DND-41 (cell line): Measurements from ENCODE around the gene PEX14.

Experiments used
- ATAC-seq: fragments of 200-7000 bp; cut with Tn5 transposase; 3 replicates; pipeline ENCODE4 v1.9.1; 2021; ENCODE audit warnings: low read depth; ENCODE audit not compliant: insufficient read depth
- DNase-seq: peaks from one replicate; pipeline ENCODE4 v3.0.0-alpha.2; 2020
- H2AFZ ChIP-seq: 2 replicates; pipeline ENCODE4 v1.6.0; 2012; ENCODE audit warnings: low read depth, low read length
- H3K27ac ChIP-seq: 2 replicates; pipeline ENCODE4 v1.5.1; 2012; ENCODE audit warnings: low read length, inconsistent platforms
- H3K27me3 ChIP-seq: fragments of 200-600 bp; sonication (generic); 2 replicates; pipeline ENCODE4 v1.6.0; 2012; ENCODE audit warnings: low read length, mild to moderate bottlenecking, inconsistent platforms; ENCODE audit not compliant: insufficient read depth, poor library complexity
- H3K36me3 ChIP-seq: 2 replicates; pipeline ENCODE4 v1.5.1; 2012; ENCODE audit warnings: low read length, inconsistent platforms; ENCODE audit not compliant: insufficient read depth
- H3K4me1 ChIP-seq: 2 replicates; pipeline ENCODE4 v1.5.1; 2012; ENCODE audit warnings: mild to moderate bottlenecking, low read length; ENCODE audit not compliant: insufficient read depth
- H3K4me2 ChIP-seq: 2 replicates; pipeline ENCODE4 v1.6.0; 2012; ENCODE audit warnings: mild to moderate bottlenecking, moderate library complexity, low read length, inconsistent platforms; ENCODE audit not compliant: insufficient read depth
- H3K4me3 ChIP-seq, 2 experiments: fragments of 200-600 bp in 1 of 2; shearing (Covaris generic) in 1 of 2; 2 replicates each; pipeline ENCODE4 v1.5.1; 2012 to 2016; ENCODE audit warnings: inconsistent platforms in 2 of 2, low read length in 2 of 2, mild to moderate bottlenecking in 2 of 2, low read depth in 1 of 2, moderate library complexity in 1 of 2
- H3K79me2 ChIP-seq: 2 replicates; pipeline ENCODE4 v1.6.0; 2012; ENCODE audit warnings: low read length, inconsistent platforms; ENCODE audit not compliant: insufficient read depth
- H3K9ac ChIP-seq: 2 replicates; pipeline ENCODE4 v1.6.0; 2012; ENCODE audit warnings: low read depth, mild to moderate bottlenecking, inconsistent platforms, low read length, moderate library complexity
- H3K9me3 ChIP-seq: 2 replicates; pipeline ENCODE4 v1.5.1; 2012; ENCODE audit warnings: low read length, moderate library complexity, mild to moderate bottlenecking, inconsistent platforms; ENCODE audit not compliant: insufficient read depth, severe bottlenecking
- H4K20me1 ChIP-seq: 2 replicates; pipeline ENCODE4 v1.6.0; 2012; ENCODE audit warnings: low read length; ENCODE audit not compliant: insufficient read depth
- EZH2 ChIP-seq: IDR thresholded peaks from 3 replicates; pipeline ENCODE4 v1.6.1; 2012; ENCODE audit warnings: borderline replicate concordance, low read depth, mild to moderate bottlenecking, moderate library complexity, low read length, inconsistent platforms; ENCODE audit not compliant: severe bottlenecking
- TF ChIP-seq, protein P1 (sequence below): IDR thresholded peaks from 2 replicates; pipeline ENCODE4 v1.5.1; 2012; ENCODE audit warnings: borderline replicate concordance, low read length, moderate library complexity, mild to moderate bottlenecking; ENCODE audit not compliant: poor library complexity, severe bottlenecking; ENCODE audit errors: extremely low read depth

The PEX14 gene

DNA sequence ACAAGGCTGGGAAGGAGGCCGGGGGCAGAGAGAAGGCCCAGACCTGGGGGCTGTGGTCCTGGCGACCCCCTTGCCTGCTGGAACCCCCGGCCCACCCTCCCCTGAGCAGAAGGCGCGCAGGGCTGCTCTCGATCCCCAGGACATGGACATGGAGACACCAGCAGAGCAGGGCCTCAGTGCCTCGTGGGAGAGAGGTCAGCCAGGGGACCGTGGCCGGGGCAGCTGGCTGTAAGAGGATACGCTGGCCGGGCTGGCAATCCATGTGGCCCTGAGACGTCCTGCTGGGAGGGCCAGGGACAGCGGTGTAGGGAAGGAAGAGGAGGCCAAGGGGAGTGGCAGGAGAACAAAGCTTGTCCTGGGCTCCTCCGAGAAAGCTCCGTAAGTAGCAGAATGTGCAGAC lies 189.5 kb downstream of the PEX14 start:
- ATAC-seq = no peak
- peaks cover 3% of the 10 kb centered on the region for H3K36me3 ChIP-seq
- no peak overlapping the region for H3K4me3 ChIP-seq
- H3K79me2 ChIP-seq = no peaks in the 10 kb centered on the region
- H3K9ac ChIP-seq = no peak overlapping the region
- no peaks in the 10 kb centered on the region for H3K4me1 ChIP-seq
- no peaks in the 10 kb centered on the region for H3K9me3 ChIP-seq
- H3K4me2 ChIP-seq = no peak overlapping the region
- H4K20me1 ChIP-seq = peaks cover 18% of the 10 kb centered on the region
- H3K27me3 ChIP-seq = no peaks in the 10 kb centered on the region
- H3K27ac ChIP-seq = no peak overlapping the region
- H2AFZ ChIP-seq = no peak overlapping the region
- DNase-seq = no peak
- TF ChIP-seq EZH2 = no peak
- TF ChIP-seq, protein P1, sequence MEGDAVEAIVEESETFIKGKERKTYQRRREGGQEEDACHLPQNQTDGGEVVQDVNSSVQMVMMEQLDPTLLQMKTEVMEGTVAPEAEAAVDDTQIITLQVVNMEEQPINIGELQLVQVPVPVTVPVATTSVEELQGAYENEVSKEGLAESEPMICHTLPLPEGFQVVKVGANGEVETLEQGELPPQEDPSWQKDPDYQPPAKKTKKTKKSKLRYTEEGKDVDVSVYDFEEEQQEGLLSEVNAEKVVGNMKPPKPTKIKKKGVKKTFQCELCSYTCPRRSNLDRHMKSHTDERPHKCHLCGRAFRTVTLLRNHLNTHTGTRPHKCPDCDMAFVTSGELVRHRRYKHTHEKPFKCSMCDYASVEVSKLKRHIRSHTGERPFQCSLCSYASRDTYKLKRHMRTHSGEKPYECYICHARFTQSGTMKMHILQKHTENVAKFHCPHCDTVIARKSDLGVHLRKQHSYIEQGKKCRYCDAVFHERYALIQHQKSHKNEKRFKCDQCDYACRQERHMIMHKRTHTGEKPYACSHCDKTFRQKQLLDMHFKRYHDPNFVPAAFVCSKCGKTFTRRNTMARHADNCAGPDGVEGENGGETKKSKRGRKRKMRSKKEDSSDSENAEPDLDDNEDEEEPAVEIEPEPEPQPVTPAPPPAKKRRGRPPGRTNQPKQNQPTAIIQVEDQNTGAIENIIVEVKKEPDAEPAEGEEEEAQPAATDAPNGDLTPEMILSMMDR = no peak

DNA sequence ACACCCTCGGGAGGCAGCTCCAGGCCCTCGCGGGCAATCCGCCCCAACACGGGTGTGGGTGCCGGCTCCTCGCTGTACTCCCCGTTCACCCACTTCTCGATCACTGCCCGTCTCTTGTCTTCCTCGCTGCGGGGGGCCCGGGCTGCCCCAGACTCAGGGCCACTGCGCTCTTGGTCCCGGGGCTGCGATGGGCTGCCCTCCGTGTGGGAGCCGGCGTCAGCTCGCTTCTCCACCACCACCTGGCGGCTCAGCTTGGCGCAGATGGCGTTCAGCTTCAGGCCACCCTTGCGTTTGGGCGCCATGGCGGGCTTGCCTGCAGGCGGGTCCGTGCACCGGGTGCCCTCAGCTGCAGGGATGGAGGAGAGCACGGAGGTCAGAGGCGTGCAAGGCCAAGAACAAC lies 190.5 kb downstream of the PEX14 start:
- ATAC-seq (no peak), DNase-seq (no peak)
- TF ChIP-seq, protein P1 = no peak
- TF ChIP-seq EZH2 = no peak
- no peak overlapping the region for H3K9ac ChIP-seq
- no peak overlapping the region for H3K4me2 ChIP-seq
- no peaks in the 10 kb centered on the region for H3K9me3 ChIP-seq
- no peak overlapping the region for H3K27ac ChIP-seq
- H4K20me1 ChIP-seq = peaks cover 22% of the 10 kb centered on the region
- no peaks in the 10 kb centered on the region; the same call in none of the 2 replicates for H3K36me3 ChIP-seq
- no peak overlapping the region for H2AFZ ChIP-seq
- no peaks in the 10 kb centered on the region for H3K79me2 ChIP-seq
- no peaks in the 10 kb centered on the region for H3K4me1 ChIP-seq
- H3K4me3 ChIP-seq = no peak overlapping the region
- H3K27me3 ChIP-seq = no peaks in the 10 kb centered on the region

DNA sequence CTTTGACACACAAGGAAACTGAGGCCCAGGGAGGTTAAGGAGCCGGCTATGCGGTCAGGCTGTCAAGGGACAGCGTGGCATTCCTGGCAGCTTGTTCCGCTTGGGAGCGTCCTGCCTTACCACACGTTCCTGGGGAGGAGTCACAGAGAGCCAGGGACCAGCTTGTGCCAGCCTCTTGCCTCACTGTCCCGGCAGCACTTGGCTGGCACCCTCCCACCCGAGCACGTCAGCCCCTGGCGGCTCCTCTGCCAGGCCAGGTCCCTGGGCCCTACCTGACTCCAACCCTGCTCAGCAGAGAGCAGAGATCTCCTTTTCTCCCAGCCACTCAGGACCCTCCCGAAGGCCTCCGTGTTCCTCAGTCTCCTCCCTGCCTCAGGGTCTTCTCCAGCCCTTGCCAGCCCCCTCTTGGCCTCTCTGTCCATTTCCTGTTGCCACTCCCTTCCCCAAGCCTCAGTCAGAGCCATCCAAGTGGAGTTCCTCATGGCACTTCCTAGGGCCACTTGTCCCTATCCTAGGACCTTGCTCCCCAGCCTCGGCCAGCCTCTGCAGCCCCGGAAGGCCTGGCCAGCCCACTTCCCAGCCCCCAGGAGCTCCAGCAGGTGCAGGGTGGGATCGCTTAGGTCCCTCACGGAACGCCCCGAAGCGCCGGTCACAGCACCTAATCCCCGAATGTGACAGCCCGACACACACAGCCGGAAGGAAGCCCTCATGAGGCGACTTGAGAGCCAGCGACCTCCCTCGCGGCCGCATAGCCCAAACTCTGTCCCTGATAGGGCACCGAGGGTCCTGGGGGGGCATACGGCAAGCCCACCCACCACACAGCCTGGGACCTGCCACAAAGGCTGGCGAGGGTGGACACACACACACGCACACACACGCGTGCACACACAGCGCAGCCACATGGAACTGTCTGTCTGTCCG lies 191.4 kb downstream of the PEX14 start:
- no peak overlapping the region for H2AFZ ChIP-seq
- no peaks in the 10 kb centered on the region for H3K79me2 ChIP-seq
- no peaks in the 10 kb centered on the region for H3K27me3 ChIP-seq
- H3K36me3 ChIP-seq = no peaks in the 10 kb centered on the region; the same call in none of the 2 replicates
- H3K9ac ChIP-seq = no peak overlapping the region
- H3K27ac ChIP-seq = no peak overlapping the region
- no peak overlapping the region for H3K4me2 ChIP-seq
- peaks cover 30% of the 10 kb centered on the region for H4K20me1 ChIP-seq
- DNase-seq (no peak), ATAC-seq (no peak)
- no peaks in the 10 kb centered on the region for H3K4me1 ChIP-seq
- no peaks in the 10 kb centered on the region for H3K9me3 ChIP-seq
- H3K4me3 ChIP-seq = no peak overlapping the region
- TF ChIP-seq, protein P1 = no peak
- TF ChIP-seq EZH2 = no peak
